ENCODE results near the gene DCAKD. TPM values are rescaled to one million over a fixed set of nuclear protein-coding genes. Genes with fewer than 3 reads are reported as not detected.

Gene DCAKD
- total RNA-seq, 4 donors from 2014 or later, result 9.8 to 14.4 (median 12.3) TPM

DNA sequence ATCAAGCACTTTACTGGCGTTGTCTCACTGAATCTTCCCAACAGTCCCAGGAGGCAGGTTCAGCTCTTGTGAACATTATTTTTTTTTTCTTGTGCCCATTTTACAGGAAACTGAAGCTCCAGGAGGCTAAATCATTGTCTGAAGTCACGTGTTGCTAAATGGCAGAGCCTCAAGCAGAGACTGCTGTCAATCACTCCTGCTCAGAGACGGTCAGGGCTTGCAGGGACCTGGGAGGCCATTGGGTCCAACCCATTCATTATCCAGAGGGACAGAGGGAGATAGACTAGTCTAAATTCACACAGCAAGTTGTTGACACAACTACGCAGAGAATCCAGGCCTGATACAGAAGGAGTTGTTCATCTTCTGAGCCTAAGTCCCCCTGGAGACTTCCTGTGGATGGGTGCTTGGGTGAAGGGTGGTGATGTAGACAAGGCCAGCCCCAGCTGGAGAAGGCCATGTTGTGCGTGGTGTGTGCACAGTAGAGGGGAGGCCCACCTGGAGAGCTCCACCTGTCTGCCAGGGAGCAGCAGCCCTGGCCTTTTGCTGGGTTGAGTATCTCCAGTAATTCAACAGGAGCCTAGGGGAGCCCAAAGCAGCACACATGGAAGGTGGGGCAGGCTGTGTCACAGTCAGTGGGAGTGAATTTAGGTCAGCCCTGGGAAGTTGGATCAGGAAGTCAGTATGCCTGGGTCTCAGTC is 59.0 kb downstream of the DCAKD start:
- ATAC-seq, result no peak
- intact Hi-C loops (cut with DNase I; ENCODE audit: low total_unique reads), result no loop called here

GRCh38 chr17:44990994-44991393 is 60.4 kb downstream of the DCAKD start:
- TF ChIP-seq POLR2A (IDR thresholded peaks at IDR 0.05), result no peak
- TF ChIP-seq CTCF (IDR thresholded peaks at IDR 0.05 in 4 of 5, conservative IDR thresholded peaks at IDR 0.05 in 1 of 5), result no peak
- no peaks in the 10 kb centered on the region for H3K9me3 ChIP-seq
- no peak for DNase-seq
- no peak for ATAC-seq
- no peaks in the 10 kb centered on the region for H3K4me1 ChIP-seq
- H3K27me3 ChIP-seq, result peaks cover 0 to 11% (median 5%) of the 10 kb centered on the region in 3 donors
- in situ Hi-C loops (cut with MboI; ENCODE audit: low sequenced_read_pairs in 4 of 4) (no loop called here), intact Hi-C loops (cut with DNase I; ENCODE audit: low total_unique reads) (no loop called here)
- no peaks in the 10 kb centered on the region for H3K36me3 ChIP-seq
- no peak overlapping the region for H3K27ac ChIP-seq
- H3K4me3 ChIP-seq, result no peak overlapping the region

More for the DNA sequence above, 59.0 kb downstream of the DCAKD start:
- in situ Hi-C loops (cut with MboI; ENCODE audit: low sequenced_read_pairs in 4 of 4), result no loop called here
- no peaks in the 10 kb centered on the region for H3K9me3 ChIP-seq
- H3K4me3 ChIP-seq, result no peak overlapping the region
- no peak overlapping the region for H3K27ac ChIP-seq
- no peaks in the 10 kb centered on the region for H3K4me1 ChIP-seq
- peaks cover 0 to 9% (median 4%) of the 10 kb centered on the region in 3 donors for H3K27me3 ChIP-seq
- TF ChIP-seq CTCF (IDR thresholded peaks at IDR 0.05 in 4 of 5, conservative IDR thresholded peaks at IDR 0.05 in 1 of 5) (no peak), POLR2A (IDR thresholded peaks at IDR 0.05) (no peak)
- no peak for DNase-seq
- no peaks in the 10 kb centered on the region for H3K36me3 ChIP-seq

DNA sequence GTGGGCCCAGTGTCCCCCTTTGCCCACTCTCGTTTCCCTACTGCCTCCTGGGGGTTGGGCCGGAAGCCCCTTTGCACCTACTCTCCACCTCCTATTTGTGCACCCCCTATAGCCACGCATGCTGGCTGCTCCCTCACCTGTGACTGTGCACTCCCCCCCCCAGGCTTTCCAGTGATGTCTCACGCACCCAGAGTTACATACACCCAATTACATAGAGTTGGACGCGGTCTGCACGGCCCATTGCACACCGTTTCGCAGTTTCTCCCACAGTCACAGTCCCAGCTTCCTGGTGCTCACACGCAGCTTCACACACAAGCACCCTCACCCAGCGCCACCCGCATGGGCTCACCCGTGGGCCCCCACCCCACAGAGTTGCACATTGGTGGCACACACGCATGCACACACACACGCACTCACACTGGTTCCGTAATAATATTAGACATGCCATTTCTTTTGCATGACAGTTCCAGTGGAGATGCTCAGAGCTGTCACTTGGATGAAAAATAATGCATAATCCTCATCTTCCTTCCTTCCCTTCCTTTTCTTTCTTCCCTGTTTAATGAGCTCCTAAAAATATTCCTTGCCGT is 61.8 kb downstream of the DCAKD start:
- intact Hi-C loops (cut with DNase I; ENCODE audit: low total_unique reads), result no loop called here
- no peak for TF ChIP-seq POLR2A (IDR thresholded peaks at IDR 0.05)
- no peak for TF ChIP-seq CTCF (IDR thresholded peaks at IDR 0.05 in 4 of 5, conservative IDR thresholded peaks at IDR 0.05 in 1 of 5)
- no peak for ATAC-seq
- H3K4me1 ChIP-seq, result no peaks in the 10 kb centered on the region
- no peaks in the 10 kb centered on the region for H3K36me3 ChIP-seq
- H3K27me3 ChIP-seq, result peaks cover 0 to 13% (median 7%) of the 10 kb centered on the region in 3 donors
- H3K9me3 ChIP-seq, result no peaks in the 10 kb centered on the region
- DNase-seq, result no peak
- H3K4me3 ChIP-seq, result no peak overlapping the region
- no peak overlapping the region for H3K27ac ChIP-seq
- in situ Hi-C loops (cut with MboI; ENCODE audit: low sequenced_read_pairs in 4 of 4), result no loop called here

- Histone ChIP-seq H3K4me3 (no peak overlapping the region), H3K9me3 (no peaks in the 10 kb centered on the region), H3K27me3 (peaks cover 0 to 13% (median 3%) of the 10 kb centered on the region in 3 donors), H3K4me1 (no peaks in the 10 kb centered on the region), H3K27ac (no peak overlapping the region), H3K36me3 (no peaks in the 10 kb centered on the region)
- intact Hi-C loops (cut with DNase I; ENCODE audit: low total_unique reads) (no loop called here), in situ Hi-C loops (cut with MboI; ENCODE audit: low sequenced_read_pairs in 4 of 4) (no loop called here)
- DNase-seq, result no peak
- TF ChIP-seq POLR2A (IDR thresholded peaks at IDR 0.05), result no peak
- no peak for TF ChIP-seq CTCF (IDR thresholded peaks at IDR 0.05 in 4 of 5, conservative IDR thresholded peaks at IDR 0.05 in 1 of 5)
- no peak for ATAC-seq
Measured at GRCh38 chr17:44988044-44988942, 63.1 kb downstream of the DCAKD start.
